VCaP (cell line): ENCODE measurements around the gene RASSF4.
A peak's percentile ranks its signal among the peaks of the same experiment; 100 is the strongest.

Experiments
- H3K27ac ChIP-seq: fragments of 450-650 bp; 2 replicates; pipeline ENCODE4 v1.5.1; 2017
- TF ChIP-seq, protein P1 (sequence below): fragments of 450-650 bp; conservative IDR thresholded peaks from 2 replicates; pipeline ENCODE4 v1.5.1; 2017; ENCODE audit warnings: mild to moderate bottlenecking, moderate library complexity

RASSF4 gene

DNA sequence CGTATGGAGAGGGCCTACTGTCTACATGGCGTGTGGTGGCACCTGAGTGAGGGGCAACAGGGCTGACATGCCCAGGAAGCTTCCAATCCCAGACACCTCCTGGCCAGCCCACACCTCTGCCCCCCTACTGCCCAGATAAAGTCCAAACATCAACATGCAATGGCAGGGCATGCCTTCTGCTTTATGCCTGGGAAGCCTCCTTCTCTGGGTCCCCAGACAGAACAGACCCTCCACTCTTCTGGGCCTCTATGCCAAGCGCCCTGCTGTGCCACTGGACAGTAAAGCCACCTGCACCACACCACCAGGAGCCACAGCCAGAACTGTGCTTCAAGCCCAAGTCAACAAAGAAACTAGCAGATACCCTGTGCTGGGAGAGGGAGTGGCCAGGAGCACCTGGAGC is 36.0 kb upstream of the RASSF4 start:
- TF ChIP-seq, protein P1, sequence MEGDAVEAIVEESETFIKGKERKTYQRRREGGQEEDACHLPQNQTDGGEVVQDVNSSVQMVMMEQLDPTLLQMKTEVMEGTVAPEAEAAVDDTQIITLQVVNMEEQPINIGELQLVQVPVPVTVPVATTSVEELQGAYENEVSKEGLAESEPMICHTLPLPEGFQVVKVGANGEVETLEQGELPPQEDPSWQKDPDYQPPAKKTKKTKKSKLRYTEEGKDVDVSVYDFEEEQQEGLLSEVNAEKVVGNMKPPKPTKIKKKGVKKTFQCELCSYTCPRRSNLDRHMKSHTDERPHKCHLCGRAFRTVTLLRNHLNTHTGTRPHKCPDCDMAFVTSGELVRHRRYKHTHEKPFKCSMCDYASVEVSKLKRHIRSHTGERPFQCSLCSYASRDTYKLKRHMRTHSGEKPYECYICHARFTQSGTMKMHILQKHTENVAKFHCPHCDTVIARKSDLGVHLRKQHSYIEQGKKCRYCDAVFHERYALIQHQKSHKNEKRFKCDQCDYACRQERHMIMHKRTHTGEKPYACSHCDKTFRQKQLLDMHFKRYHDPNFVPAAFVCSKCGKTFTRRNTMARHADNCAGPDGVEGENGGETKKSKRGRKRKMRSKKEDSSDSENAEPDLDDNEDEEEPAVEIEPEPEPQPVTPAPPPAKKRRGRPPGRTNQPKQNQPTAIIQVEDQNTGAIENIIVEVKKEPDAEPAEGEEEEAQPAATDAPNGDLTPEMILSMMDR: no peak
- H3K27ac ChIP-seq: no peak overlapping the region

GRCh38 chr10:44924261-44925040 is 35.2 kb upstream of the RASSF4 start:
- TF ChIP-seq, protein P1: no peak
- no peak overlapping the region for H3K27ac ChIP-seq

GRCh38 chr10:44925224-44925623 is 34.4 kb upstream of the RASSF4 start:
- no peak overlapping the region for H3K27ac ChIP-seq
- TF ChIP-seq, protein P1: peak; percentile 43; the same call in 1 of the 2 replicates

DNA sequence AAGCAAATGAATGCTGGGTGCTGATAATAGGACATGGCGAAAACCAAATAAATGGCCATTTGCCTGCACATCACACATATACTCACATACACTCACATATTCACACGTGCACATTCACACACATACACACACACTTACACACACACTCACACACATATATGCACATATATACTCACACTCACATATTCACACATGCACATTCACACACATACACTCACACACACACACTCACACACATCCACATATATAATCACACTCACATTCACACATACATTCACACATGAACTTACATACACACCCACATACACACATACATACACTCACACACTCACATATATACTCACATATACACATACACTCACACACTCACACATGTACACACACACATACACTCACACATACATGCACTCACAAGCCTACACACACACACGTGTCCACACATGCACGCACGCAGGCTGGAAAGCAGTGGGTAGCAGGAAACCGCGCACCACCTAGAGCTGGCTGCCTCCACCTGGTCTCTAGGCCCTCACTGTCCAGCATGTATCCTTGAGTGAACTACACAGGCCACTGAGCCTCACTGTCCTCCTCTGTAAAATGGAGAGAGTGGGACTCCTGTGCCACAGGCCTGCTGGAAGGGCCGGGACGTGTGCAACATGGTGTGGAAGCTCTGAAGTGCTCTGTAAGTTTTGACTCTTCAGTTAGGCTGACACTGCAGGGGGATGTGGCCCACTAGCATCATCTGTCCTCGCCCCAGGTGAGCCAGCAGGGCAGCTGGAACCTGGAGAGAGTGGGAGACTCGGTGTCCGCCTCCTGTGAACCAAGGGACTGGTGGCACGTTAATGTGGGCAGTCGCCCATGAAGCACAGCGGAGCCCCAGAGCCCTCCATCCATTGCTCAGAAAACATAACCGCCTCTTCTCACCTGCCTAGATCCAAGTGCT is 33.5 kb upstream of the RASSF4 start:
- H3K27ac ChIP-seq: no peak overlapping the region
- TF ChIP-seq, protein P1: no peak

- H3K27ac ChIP-seq: no peak overlapping the region
- TF ChIP-seq, protein P1: no peak
Measured at GRCh38 chr10:44926751-44927351, 32.8 kb upstream of the RASSF4 start.

GRCh38 chr10:44927352-44927751 is 32.2 kb upstream of the RASSF4 start:
- TF ChIP-seq, protein P1: no peak
- H3K27ac ChIP-seq: no peak overlapping the region

- TF ChIP-seq, protein P1: no peak
Measured at GRCh38 chr10:44928462-44928861, 31.1 kb upstream of the RASSF4 start.

More at GRCh38 chr10:44928462-44928861, 31.1 kb upstream of the RASSF4 start:
- H3K27ac ChIP-seq: no peak overlapping the region
